CD14-positive monocyte (primary cell): ENCODE results near the gene SFI1. TPM values are rescaled to one million over a fixed set of nuclear protein-coding genes. Genes with fewer than 3 reads are reported as not detected.

Experiments used
- DNase-seq, 3 donors: peaks; one replicate each; pipeline ENCODE4 v3.0.0-alpha.2; 2011 to 2022
- H2AFZ ChIP-seq: 2 replicates; pipeline ENCODE4 v1.6.0; 2012; ENCODE audit warnings: mild to moderate bottlenecking, low read depth, low read length, inconsistent platforms; ENCODE audit not compliant: insufficient read depth, poor library complexity, severe bottlenecking
- H3K27ac ChIP-seq, 2 donors: 1 replicate in 1 of 2; 2 replicates in 1 of 2; pipeline ENCODE4 v1.5.1; 2012 to 2013; ENCODE audit warnings: low read length in 2 of 2, control low read depth in 1 of 2, inconsistent platforms in 1 of 2, low read depth in 1 of 2, mild to moderate bottlenecking in 1 of 2
- H3K27me3 ChIP-seq, 2 donors: one replicate each; pipeline versions ENCODE4 v1.6.0 to v1.6.1; 2011 to 2013; ENCODE audit warnings: low read length in 2 of 2; ENCODE audit not compliant: control insufficient read depth in 2 of 2, insufficient read depth in 2 of 2
- H3K36me3 ChIP-seq, 2 donors: replicated peaks in 1 of 2; 1 replicate in 1 of 2; 2 replicates in 1 of 2; pipeline versions ENCODE4 v1.5.1 to v1.6.1; 2012 to 2013; ENCODE audit warnings: low read length in 2 of 2, control low read depth in 1 of 2, inconsistent platforms in 1 of 2, mild to moderate bottlenecking in 1 of 2; ENCODE audit not compliant: insufficient read depth in 2 of 2, control insufficient read depth in 1 of 2
- H3K4me1 ChIP-seq, 2 donors: 1 replicate in 1 of 2; 2 replicates in 1 of 2; pipeline versions ENCODE4 v1.5.1 to v1.6.1; 2012 to 2013; ENCODE audit warnings: low read length in 2 of 2, control low read depth in 1 of 2, inconsistent platforms in 1 of 2, mild to moderate bottlenecking in 1 of 2, moderate library complexity in 1 of 2; ENCODE audit not compliant: insufficient read depth in 2 of 2, control insufficient read depth in 1 of 2
- H3K4me2 ChIP-seq: replicated peaks from 2 replicates; pipeline ENCODE3; 2012; ENCODE audit warnings: low read length, moderate library complexity, mild to moderate bottlenecking; ENCODE audit not compliant: poor library complexity, severe bottlenecking; ENCODE audit errors: extremely low read depth
- H3K4me3 ChIP-seq, 3 experiments: fragments of 200-600 bp in 1 of 3; sonication (generic) in 1 of 3; replicated peaks in 1 of 3; 1 replicate in 2 of 3; 2 replicates in 1 of 3; pipeline ENCODE4 v1.5.1; 2011 to 2013; ENCODE audit warnings: low read length in 3 of 3, mild to moderate bottlenecking in 3 of 3, control low read depth in 2 of 3, low read depth in 2 of 3, inconsistent platforms in 1 of 3, moderate library complexity in 1 of 3
- H3K79me2 ChIP-seq: 2 replicates; pipeline ENCODE4 v1.6.0; 2012; ENCODE audit warnings: mild to moderate bottlenecking, control low read depth, inconsistent platforms, low read length, moderate library complexity; ENCODE audit not compliant: insufficient read depth
- H3K9ac ChIP-seq: 2 replicates; pipeline ENCODE4 v1.6.0; 2017; ENCODE audit warnings: low read length, mild to moderate bottlenecking; ENCODE audit not compliant: insufficient read depth, poor library complexity, severe bottlenecking
- H3K9me3 ChIP-seq, 2 donors: replicated peaks in 1 of 2; 1 replicate in 1 of 2; 2 replicates in 1 of 2; pipeline versions ENCODE4 v1.5.1 to v1.6.1; 2012 to 2013; ENCODE audit warnings: low read length in 2 of 2, control low read depth in 1 of 2; ENCODE audit not compliant: control insufficient read depth in 1 of 2, insufficient read depth in 1 of 2
- H4K20me1 ChIP-seq: 2 replicates; pipeline ENCODE4 v1.6.0; 2012; ENCODE audit warnings: mild to moderate bottlenecking, low read length, control low read depth, moderate library complexity; ENCODE audit not compliant: insufficient read depth
- H3K27ac Mint-ChIP-seq, 7 donors: one replicate each; pipeline ENCODE4 v1.8.0; 2020; ENCODE audit warnings: mild to moderate bottlenecking in 7 of 7, mixed read lengths in 7 of 7, moderate library complexity in 6 of 7, inconsistent platforms in 2 of 7
- H3K27me3 Mint-ChIP-seq, 3 donors: one replicate each; pipeline ENCODE4 v1.8.0; 2021 to 2022; ENCODE audit warnings: low read depth in 3 of 3, mild to moderate bottlenecking in 3 of 3, mixed read lengths in 3 of 3, moderate library complexity in 3 of 3, inconsistent platforms in 1 of 3
- H3K36me3 Mint-ChIP-seq, 2 donors: one replicate each; pipeline ENCODE4 v1.8.0; 2020; ENCODE audit warnings: mixed read lengths in 2 of 2, inconsistent platforms in 1 of 2, mild to moderate bottlenecking in 1 of 2
- H3K4me1 Mint-ChIP-seq: one replicate; pipeline ENCODE4 v1.8.0; 2020; ENCODE audit warnings: mild to moderate bottlenecking, mixed read lengths
- H3K4me3 Mint-ChIP-seq, 2 donors: one replicate each; pipeline ENCODE4 v1.8.0; 2020; ENCODE audit warnings: mild to moderate bottlenecking in 2 of 2, mixed read lengths in 2 of 2, moderate library complexity in 1 of 2
- H3K9me3 Mint-ChIP-seq, 7 donors: one replicate each; pipeline ENCODE4 v1.8.0; 2020 to 2022; ENCODE audit warnings: mixed read lengths in 7 of 7, mild to moderate bottlenecking in 6 of 7, moderate library complexity in 6 of 7, inconsistent platforms in 2 of 7
- WGBS: methylation state at CpG from one replicate; pipeline ENCODE4 v1.1.5; 2013; ENCODE audit warnings: missing lambda C conversion rate; ENCODE audit not compliant: insufficient coverage; 5-methylcytosine and 5-hydroxymethylcytosine counted together
- intact Hi-C, 2 donors: fragments of 100-400 bp; cut with micrococcal nuclease; formaldehyde crosslinking; loops; one replicate each; pipeline versions ENCODE4 v1.15.0 to v1.15.1; 2023
- polyA plus RNA-seq, 3 donors: library from polyadenylated mRNA; depleted of rRNA in 1 of 3; unstranded in 2 of 3; stranded (reverse) in 1 of 3; fragments of 300-500 nt in 2 of 3; fragments of >200 nt in 1 of 3; fragmentation: Illumina TruSeq in 2 of 3; gene quantifications; 1 replicate in 2 of 3; 2 replicates in 1 of 3; pipeline ENCODE4 v1.2.3, GENCODE V29; 2012 to 2021
- small RNA-seq: library from RNA; depleted of rRNA; stranded (forward); fragments of <200 nt; gene quantifications from one replicate; pipeline ENCODE3, GENCODE V24; 2012; ENCODE audit warnings: low read depth; ENCODE audit not compliant: insufficient read length
- TF ChIP-seq, protein P1 (sequence below): fragments of 200-600 bp; IDR thresholded peaks from one replicate; pipeline ENCODE4 v1.8.0; 2022; ENCODE audit warnings: antibody characterized with exemption, mild to moderate bottlenecking

Gene SFI1
- polyA plus RNA-seq, 3 donors: 1.7 to 43.4 (median 3.6) TPM

DNA sequence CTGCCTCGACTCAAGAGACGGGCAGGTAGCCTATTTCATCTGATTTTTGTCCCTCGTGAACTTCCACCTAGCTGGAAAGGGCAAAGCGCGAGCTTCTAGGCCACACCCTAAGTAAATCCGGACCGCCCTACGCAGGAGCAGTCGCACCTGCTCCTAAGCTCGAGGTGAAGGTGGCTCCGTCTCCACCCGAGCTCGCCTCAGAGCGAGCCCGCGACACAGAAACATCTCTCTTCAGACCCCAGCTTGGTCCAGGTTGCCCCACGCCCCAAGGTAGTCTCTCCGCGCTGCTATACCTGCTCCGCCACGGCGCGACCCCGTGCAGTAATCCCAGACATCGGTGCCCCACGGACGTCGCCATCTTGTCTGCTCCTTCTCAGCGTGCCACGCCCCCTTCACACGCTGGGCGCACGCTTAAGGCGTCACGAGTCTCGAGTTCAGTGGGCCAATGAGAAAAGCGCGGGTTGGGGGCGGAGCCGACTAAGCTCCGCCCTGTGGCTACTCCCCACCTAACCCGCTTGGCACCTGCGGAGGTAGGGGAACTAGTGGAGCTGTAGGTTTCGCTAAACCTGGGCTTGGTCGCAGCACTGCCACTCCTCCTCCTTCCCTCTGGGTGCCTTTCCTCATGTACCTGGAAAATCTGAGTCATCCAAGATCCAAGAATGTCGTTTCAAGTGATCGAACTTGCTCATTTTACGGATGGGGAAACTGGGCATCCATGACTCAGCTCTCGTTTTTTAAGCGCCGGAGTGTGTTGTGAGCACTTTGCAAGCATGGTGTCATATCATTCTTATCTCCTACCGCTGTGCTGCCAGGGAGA, 165.7 kb downstream of the SFI1 start, which contains the start of gene PISD:
Gene PISD (minus strand): TSS at position 365 of the 817 bp plus-strand sequence. CDS start 7 bp downstream, at position 358.
- Histone ChIP-seq H3K79me2 (peaks cover 48% of the 10 kb centered on the region), H3K9ac (peak within 1 kb of the TSS; percentile 83), H3K27ac (peak within 1 kb of the TSS; percentile 62 to 95), H3K4me1 (peaks cover 23 to 29% of the 10 kb centered on the region in 2 donors), H2AFZ (peak within 1 kb of the TSS; percentile 95), H4K20me1 (no peaks in the 10 kb centered on the region), H3K9me3 (no peaks in the 10 kb centered on the region), H3K27me3 (no peaks in the 10 kb centered on the region), H3K4me2 (peak within 1 kb of the TSS; percentile 100), H3K36me3 (no peaks in the 10 kb centered on the region), H3K4me3 (peak within 1 kb of the TSS; percentile 57 to 100 (median 92))
- H3K36me3 Mint-ChIP-seq: peaks cover 0 to 2% of the 10 kb centered on the region in 2 donors
- H3K9me3 Mint-ChIP-seq: no peaks in the 10 kb centered on the region
- peak within 1 kb of the TSS; percentile 94 to 97 (median 96) for H3K27ac Mint-ChIP-seq
- intact Hi-C loops: loop anchor here (2.0 to 10.0 kb wide), 4 partner anchors 15 to 283 kb away; partner anchors contain the start of genes YWHAH (in 2 of the 2), DEPDC5 (in 1 of the 2) and PRR14L (in 1 of the 2)
- TF ChIP-seq, protein P1, sequence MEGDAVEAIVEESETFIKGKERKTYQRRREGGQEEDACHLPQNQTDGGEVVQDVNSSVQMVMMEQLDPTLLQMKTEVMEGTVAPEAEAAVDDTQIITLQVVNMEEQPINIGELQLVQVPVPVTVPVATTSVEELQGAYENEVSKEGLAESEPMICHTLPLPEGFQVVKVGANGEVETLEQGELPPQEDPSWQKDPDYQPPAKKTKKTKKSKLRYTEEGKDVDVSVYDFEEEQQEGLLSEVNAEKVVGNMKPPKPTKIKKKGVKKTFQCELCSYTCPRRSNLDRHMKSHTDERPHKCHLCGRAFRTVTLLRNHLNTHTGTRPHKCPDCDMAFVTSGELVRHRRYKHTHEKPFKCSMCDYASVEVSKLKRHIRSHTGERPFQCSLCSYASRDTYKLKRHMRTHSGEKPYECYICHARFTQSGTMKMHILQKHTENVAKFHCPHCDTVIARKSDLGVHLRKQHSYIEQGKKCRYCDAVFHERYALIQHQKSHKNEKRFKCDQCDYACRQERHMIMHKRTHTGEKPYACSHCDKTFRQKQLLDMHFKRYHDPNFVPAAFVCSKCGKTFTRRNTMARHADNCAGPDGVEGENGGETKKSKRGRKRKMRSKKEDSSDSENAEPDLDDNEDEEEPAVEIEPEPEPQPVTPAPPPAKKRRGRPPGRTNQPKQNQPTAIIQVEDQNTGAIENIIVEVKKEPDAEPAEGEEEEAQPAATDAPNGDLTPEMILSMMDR: no peak
- peak within 1 kb of the TSS; percentile 99 to 100 for H3K4me3 Mint-ChIP-seq
- peaks cover 0 to 1% (median 0%) of the 10 kb centered on the region in 3 donors for H3K27me3 Mint-ChIP-seq
- H3K4me1 Mint-ChIP-seq: peaks cover 23% of the 10 kb centered on the region
- peak; percentile 93 to 95 (median 94) for DNase-seq
- 1% methylated on average over 41 of the region's 52 CpGs for WGBS

DNA sequence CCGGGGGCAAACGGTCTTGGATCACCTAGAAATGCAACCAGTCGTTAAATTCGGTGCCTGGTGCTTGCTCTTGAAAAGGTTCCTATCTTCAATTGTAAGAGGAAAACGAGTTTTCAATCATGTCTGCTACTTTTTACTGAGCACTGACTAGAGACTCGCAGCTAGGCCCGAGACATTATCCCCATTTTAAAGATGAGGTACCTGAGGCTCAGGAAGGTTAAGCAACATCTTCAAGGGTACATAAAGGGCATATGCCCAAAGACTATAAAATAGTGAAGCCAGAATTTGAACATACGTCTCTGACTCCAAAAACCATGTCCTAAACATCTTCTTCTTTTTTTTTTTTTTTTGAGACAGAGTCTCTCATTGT, 166.3 kb downstream of the SFI1 start:
- no peak for DNase-seq
- Histone ChIP-seq H3K4me2 (peak overlapping the region; percentile 100), H3K9ac (peak overlapping the region; percentile 83), H2AFZ (peak overlapping the region; percentile 95), H3K27ac (peak overlapping the region; percentile 62 to 95), H3K36me3 (no peaks in the 10 kb centered on the region), H3K4me3 (peak overlapping the region; percentile 57 to 100 (median 92)), H3K27me3 (no peaks in the 10 kb centered on the region), H4K20me1 (no peaks in the 10 kb centered on the region), H3K4me1 (peaks cover 24 to 29% of the 10 kb centered on the region in 2 donors), H3K79me2 (peaks cover 44% of the 10 kb centered on the region), H3K9me3 (no peaks in the 10 kb centered on the region)
- peak overlapping the region; percentile 94 to 97 (median 96) for H3K27ac Mint-ChIP-seq
- peak overlapping the region; percentile 99 to 100 for H3K4me3 Mint-ChIP-seq
- peaks cover 26% of the 10 kb centered on the region for H3K4me1 Mint-ChIP-seq
- WGBS: 40% methylated on average over 4 of the region's 8 CpGs
- no peaks in the 10 kb centered on the region for H3K9me3 Mint-ChIP-seq
- TF ChIP-seq, protein P1: no peak
- H3K27me3 Mint-ChIP-seq: peaks cover 0 to 3% (median 0%) of the 10 kb centered on the region in 3 donors
- intact Hi-C loops: loop anchor here (2.0 to 10.0 kb wide), 3 partner anchors 14 to 282 kb away; partner anchors contain the start of genes YWHAH (in 2 of the 2), DEPDC5 (in 1 of the 2) and PRR14L (in 1 of the 2)
- peaks cover 0 to 2% of the 10 kb centered on the region in 2 donors for H3K36me3 Mint-ChIP-seq

Small RNA genes lying within 50 kb of the gene (small RNA-seq; reads per million reads assigned to genes)
- not detected for gene AL096701.2
- gene RNU6-28P: not detected

Other genes starting within 250 kb of the SFI1 start
- gene PIK3IP1, start 204.0 kb upstream of the SFI1 start, polyA plus RNA-seq: 10 to 100 TPM; 21.8 to 37.3 (median 21.9) TPM
- gene PATZ1, start 150.2 kb upstream of the SFI1 start, polyA plus RNA-seq: 10 to 100 TPM in 1 of 3 donors, 1 to 10 TPM in 2; 1.8 to 10.7 (median 2.0) TPM
- 10 to 100 TPM; 24.7 to 81.3 (median 68.2) TPM for gene DRG1, start 96.9 kb upstream of the SFI1 start, polyA plus RNA-seq
- 10 to 100 TPM in 2 of 3 donors, 1 to 10 TPM in 1; 2.5 to 17.0 (median 11.5) TPM for gene EIF4ENIF1, start 6.7 kb upstream of the SFI1 start, polyA plus RNA-seq
- gene PISD, start 165.7 kb downstream of the SFI1 start, polyA plus RNA-seq: 100 to 1,000 TPM in 1 of 3 donors, 10 to 100 TPM in 2; 38.1 to 112 (median 45.3) TPM